ENCODE results near the gene SCGB2B2.

DNA sequence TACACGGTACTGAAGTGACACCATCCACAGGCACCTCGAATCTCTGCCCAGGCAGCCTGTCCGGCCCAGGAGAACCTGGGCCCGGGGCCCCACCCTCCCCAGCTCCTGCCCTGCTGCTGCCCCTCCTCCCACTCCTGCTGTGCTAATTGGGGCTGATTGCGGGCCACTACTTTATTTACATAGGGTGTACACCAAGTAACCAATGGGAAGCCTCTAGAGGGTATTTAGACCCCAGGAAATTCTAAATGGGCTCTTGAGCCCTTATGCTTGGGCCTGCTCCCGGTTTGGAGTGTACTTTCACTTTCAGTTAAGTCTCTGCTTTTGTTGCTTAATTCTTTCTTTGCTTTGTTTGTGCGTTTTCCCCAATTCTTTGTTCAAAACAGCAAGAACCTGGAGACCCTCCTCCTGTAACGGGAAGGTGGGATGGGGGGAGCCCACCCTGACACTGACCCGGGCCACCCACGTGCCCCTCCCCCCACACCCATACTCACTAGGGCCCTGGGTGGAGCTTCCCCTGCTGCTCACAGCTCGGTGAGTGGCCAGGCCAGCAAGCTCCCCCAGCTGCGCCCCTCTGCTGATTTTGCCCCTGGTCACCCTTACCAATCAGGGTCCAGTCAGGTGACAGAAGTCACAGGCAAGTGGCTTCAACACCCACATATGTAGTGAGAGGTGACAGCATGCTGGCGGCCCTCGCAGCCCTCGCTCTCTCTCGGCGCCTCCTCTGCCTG is 9.4 kb downstream of the SCGB2B2 start:
- TF ChIP-seq POLR2A (IDR thresholded peaks at IDR 0.05; ENCODE audit: low read depth, low read length): no peak
- TF ChIP-seq, protein P1, sequence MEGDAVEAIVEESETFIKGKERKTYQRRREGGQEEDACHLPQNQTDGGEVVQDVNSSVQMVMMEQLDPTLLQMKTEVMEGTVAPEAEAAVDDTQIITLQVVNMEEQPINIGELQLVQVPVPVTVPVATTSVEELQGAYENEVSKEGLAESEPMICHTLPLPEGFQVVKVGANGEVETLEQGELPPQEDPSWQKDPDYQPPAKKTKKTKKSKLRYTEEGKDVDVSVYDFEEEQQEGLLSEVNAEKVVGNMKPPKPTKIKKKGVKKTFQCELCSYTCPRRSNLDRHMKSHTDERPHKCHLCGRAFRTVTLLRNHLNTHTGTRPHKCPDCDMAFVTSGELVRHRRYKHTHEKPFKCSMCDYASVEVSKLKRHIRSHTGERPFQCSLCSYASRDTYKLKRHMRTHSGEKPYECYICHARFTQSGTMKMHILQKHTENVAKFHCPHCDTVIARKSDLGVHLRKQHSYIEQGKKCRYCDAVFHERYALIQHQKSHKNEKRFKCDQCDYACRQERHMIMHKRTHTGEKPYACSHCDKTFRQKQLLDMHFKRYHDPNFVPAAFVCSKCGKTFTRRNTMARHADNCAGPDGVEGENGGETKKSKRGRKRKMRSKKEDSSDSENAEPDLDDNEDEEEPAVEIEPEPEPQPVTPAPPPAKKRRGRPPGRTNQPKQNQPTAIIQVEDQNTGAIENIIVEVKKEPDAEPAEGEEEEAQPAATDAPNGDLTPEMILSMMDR (conservative IDR thresholded peaks at IDR 0.05; ENCODE audit: low read depth, low read length): no peak
- no peak for TF ChIP-seq RFX5 (IDR thresholded peaks at IDR 0.05; ENCODE audit: low read depth, low read length)
- no peak for TF ChIP-seq MAZ (IDR thresholded peaks at IDR 0.05; ENCODE audit: borderline replicate concordance, low read depth, low read length)

Measured in IMR-90 (cell line).